Kidney (tissue), 14 donors: ENCODE measurements around the gene APOBEC3F. TPM values are rescaled to one million over a fixed set of nuclear protein-coding genes. Genes with fewer than 3 reads are reported as not detected.

Experiments used
- DNase-seq, 5 donors: peaks; one replicate each; pipeline ENCODE4 v3.0.0-alpha.2; 2013 to 2020
- FAIRE-seq: peaks from 2 replicates; lab custom pipeline; 2012; peaks lifted over from hg19 to GRCh38; lab: Jason Lieb, UNC
- H3K27ac ChIP-seq, 2 donors: one replicate each; pipeline ENCODE4 v1.7.0; 2013; ENCODE audit warnings: low read depth in 2 of 2, low read length in 2 of 2, inconsistent platforms in 1 of 2
- H3K27me3 ChIP-seq: one replicate; pipeline ENCODE4 v1.7.1; 2013; ENCODE audit warnings: low read length, inconsistent platforms; ENCODE audit not compliant: control insufficient read depth, insufficient read depth
- H3K36me3 ChIP-seq, 3 donors: one replicate each; pipeline versions ENCODE4 v1.7.0 to v1.7.1; 2013; ENCODE audit warnings: low read length in 3 of 3, control low read depth in 1 of 3, inconsistent platforms in 1 of 3; ENCODE audit not compliant: insufficient read depth in 3 of 3, control insufficient read depth in 2 of 3
- H3K4me1 ChIP-seq, 3 donors: one replicate each; pipeline versions ENCODE4 v1.7.0 to v1.7.1; 2013; ENCODE audit warnings: low read length in 3 of 3, inconsistent platforms in 1 of 3, low read depth in 1 of 3; ENCODE audit not compliant: control insufficient read depth in 2 of 3, insufficient read depth in 2 of 3
- H3K4me3 ChIP-seq, 3 donors: one replicate each; pipeline versions ENCODE4 v1.7.0 to v1.8.1; 2013; ENCODE audit warnings: low read length in 3 of 3, control low read depth in 1 of 3, inconsistent platforms in 1 of 3
- H3K9ac ChIP-seq, 3 donors: one replicate each; pipeline versions ENCODE4 v1.7.0 to v1.7.1; 2013; ENCODE audit warnings: low read length in 3 of 3, control low read depth in 1 of 3, inconsistent platforms in 1 of 3
- H3K9me3 ChIP-seq, 3 donors: one replicate each; pipeline versions ENCODE4 v1.7.0 to v1.7.1; 2013; ENCODE audit warnings: low read length in 3 of 3, control low read depth in 1 of 3, inconsistent platforms in 1 of 3; ENCODE audit not compliant: control insufficient read depth in 2 of 3, insufficient read depth in 1 of 3
- CTCF ChIP-seq: IDR thresholded peaks from 3 replicates; pipeline ENCODE4 v1.5.1; 2012; ENCODE audit warnings: mild to moderate bottlenecking, moderate library complexity, borderline replicate concordance; ENCODE audit not compliant: insufficient read depth; ENCODE audit errors: extremely low read depth
- intact Hi-C: fragments of 100-400 bp; cut with DNase I; formaldehyde crosslinking; loops from one replicate; pipeline ENCODE4 v1.11.1; 2022
- polyA plus RNA-seq: library from polyadenylated mRNA; stranded (reverse); fragments of 350-450 nt; fragmentation: Illumina TruSeq; extraction: RNeasy Lipid Tissue Mini Kit (QIAGEN cat#74804); gene quantifications from one replicate; pipeline ENCODE4 v1.2.3, GENCODE V29; 2014; ENCODE audit warnings: low read depth, low replicate concordance; ENCODE audit not compliant: insufficient read depth
- total RNA-seq: library from RNA; stranded (reverse); fragmentation: NEBNext Ultra II Directional; extraction: Animal tissue kit (Norgen Biotek cat#: 25700); gene quantifications from one replicate; pipeline ENCODE4 v1.2.1, GENCODE V29; 2021
- donor health status: control.
- donor health status: control.
- donor health status: control.
- donor health status: control.
- donor health status: control.
- donor health status: DM: yes; HTN: yes; CAD: no.
- donor health status: Normal renal cell carcinoma (clear cell type).

The APOBEC3F gene
- total and polyA plus RNA-seq, 2 donors from 2014 or later, result 6.9 to 16.3 TPM

- FAIRE-seq (no peak), DNase-seq (no peak)
- TF ChIP-seq CTCF, result no peak
- Histone ChIP-seq H3K9ac (no peak overlapping the region), H3K27ac (no peak overlapping the region), H3K27me3 (no peaks in the 10 kb centered on the region), H3K4me3 (no peak overlapping the region), H3K36me3 (no peaks in the 10 kb centered on the region), H3K9me3 (no peaks in the 10 kb centered on the region), H3K4me1 (peaks cover 0 to 2% (median 0%) of the 10 kb centered on the region in 3 donors)
- intact Hi-C loops, result no loop called here
These were observed 15.9 kb upstream of the APOBEC3F start for GRCh38 chr22:39024519-39025308.

GRCh38 chr22:39026509-39027150, 14.0 kb upstream of the APOBEC3F start:
- Histone ChIP-seq H3K4me3 (no peak overlapping the region), H3K4me1 (no peaks in the 10 kb centered on the region), H3K9me3 (no peaks in the 10 kb centered on the region), H3K9ac (no peak overlapping the region), H3K36me3 (no peaks in the 10 kb centered on the region), H3K27ac (no peak overlapping the region), H3K27me3 (no peaks in the 10 kb centered on the region)
- DNase-seq (no peak), FAIRE-seq (no peak)
- TF ChIP-seq CTCF, result no peak
- intact Hi-C loops, result no loop called here

GRCh38 chr22:39027717-39028116, 12.9 kb upstream of the APOBEC3F start:
- H3K4me1 ChIP-seq, result no peaks in the 10 kb centered on the region
- H3K4me3 ChIP-seq, result no peak overlapping the region
- H3K27me3 ChIP-seq, result no peaks in the 10 kb centered on the region
- DNase-seq, result no peak
- intact Hi-C loops, result no loop called here
- FAIRE-seq, result no peak
- H3K36me3 ChIP-seq, result no peaks in the 10 kb centered on the region
- H3K9me3 ChIP-seq, result no peaks in the 10 kb centered on the region
- H3K9ac ChIP-seq, result no peak overlapping the region
- no peak for TF ChIP-seq CTCF
- H3K27ac ChIP-seq, result no peak overlapping the region
